ENCODE data around the gene ZFAND3.

ZFAND3 gene

GRCh38 chr6:37798436-37799262 lies 20.9 kb upstream of the ZFAND3 start:
- no peak for DNase-seq

DNA sequence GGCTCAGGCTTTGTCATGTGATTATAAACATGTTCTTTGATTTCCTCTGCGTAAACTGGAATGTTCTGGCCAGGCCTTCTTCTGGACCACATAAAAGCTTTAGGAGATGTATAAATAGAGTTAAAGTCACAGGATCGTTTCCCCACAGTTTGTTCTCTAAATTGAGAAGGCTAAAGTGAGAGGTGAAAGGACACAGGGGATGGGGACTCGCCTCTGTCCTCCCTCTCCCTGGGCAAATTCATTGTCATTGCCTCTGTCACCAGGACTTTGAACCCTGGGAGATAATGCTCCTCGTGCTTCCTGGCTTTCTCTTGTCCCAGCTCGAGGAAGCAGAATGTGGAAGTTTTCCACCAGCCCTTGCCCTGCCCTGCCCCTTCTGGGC lies 20.3 kb upstream of the ZFAND3 start:
- DNase-seq: no peak

- DNase-seq: no peak
Measured at GRCh38 chr6:37800703-37801604, 18.6 kb upstream of the ZFAND3 start.

GRCh38 chr6:37801605-37801940 lies 18.0 kb upstream of the ZFAND3 start:
- DNase-seq: no peak

DNA sequence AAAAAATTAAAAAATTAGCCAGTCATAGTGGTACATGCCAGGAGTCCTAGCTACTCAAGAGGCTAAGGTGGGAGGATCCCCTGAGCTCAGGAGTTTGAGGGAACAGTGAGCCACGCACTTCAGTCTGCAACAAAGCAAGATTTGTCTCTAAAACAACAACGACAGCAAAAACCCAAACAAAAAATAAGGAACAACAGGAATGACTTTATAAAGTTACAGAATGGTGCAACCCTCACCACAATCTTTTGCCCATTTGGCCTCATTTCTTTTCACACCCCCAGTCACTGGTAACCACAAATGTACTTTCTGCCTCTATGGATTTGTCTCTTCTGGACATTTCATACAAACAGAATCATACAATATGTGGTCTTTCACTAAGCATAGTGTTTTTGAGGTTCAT lies 16.7 kb upstream of the ZFAND3 start:
- DNase-seq: no peak

DNA sequence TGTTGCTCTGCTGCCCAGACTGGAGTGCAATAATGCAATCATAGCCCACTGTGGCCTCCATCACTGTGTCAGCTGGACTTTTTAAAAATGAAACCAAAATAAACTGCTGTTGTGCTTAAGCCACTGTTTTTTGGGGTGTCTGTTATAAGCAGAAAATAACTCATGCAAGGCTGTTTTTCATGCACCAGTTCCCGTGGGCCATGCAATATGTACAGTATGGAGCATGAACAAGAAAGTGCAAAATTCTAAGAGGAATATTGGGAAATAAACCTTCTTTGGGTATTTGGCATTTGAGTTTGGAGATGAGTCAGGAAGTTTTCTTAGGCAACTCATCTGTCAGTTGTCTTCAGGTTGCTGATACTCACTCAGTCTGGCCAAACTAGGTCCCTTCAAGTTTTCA lies 14.9 kb upstream of the ZFAND3 start:
- DNase-seq: no peak

GRCh38 chr6:37806213-37806612 lies 13.3 kb upstream of the ZFAND3 start:
- no peak for DNase-seq

GRCh38 chr6:37807656-37808055 lies 11.9 kb upstream of the ZFAND3 start:
- no peak for DNase-seq

GRCh38 chr6:37809197-37809543 lies 10.4 kb upstream of the ZFAND3 start:
- no peak for DNase-seq

DNA sequence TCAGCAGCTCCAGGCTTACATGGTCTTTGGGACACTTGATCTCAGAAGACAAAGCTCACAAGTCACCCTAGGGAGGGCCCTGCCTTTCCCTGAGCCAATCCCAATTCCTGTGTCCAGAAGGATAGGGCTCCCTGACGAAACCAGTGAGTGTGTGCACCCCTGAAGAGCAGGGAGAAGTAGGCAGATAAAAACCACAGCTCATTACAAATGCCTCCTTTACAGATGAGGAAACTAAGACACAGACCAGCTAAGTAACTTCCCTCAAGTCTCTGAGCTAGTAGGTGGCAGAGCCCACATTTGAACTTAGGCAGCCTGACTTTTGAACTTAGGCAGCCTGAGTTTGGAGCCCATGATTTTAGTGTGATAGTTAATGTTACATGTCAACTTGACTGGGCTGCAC lies 6.7 kb upstream of the ZFAND3 start:
- no peak for DNase-seq

GRCh38 chr6:37814374-37814773 lies 5.2 kb upstream of the ZFAND3 start:
- no peak for DNase-seq

- DNase-seq: no peak
Measured at GRCh38 chr6:37816599-37817375, 2.7 kb upstream of the ZFAND3 start.

- DNase-seq: peak; percentile 91 to 96 (median 94)
Measured at GRCh38 chr6:37818536-37819176, 871 bp upstream of the ZFAND3 start.

DNA sequence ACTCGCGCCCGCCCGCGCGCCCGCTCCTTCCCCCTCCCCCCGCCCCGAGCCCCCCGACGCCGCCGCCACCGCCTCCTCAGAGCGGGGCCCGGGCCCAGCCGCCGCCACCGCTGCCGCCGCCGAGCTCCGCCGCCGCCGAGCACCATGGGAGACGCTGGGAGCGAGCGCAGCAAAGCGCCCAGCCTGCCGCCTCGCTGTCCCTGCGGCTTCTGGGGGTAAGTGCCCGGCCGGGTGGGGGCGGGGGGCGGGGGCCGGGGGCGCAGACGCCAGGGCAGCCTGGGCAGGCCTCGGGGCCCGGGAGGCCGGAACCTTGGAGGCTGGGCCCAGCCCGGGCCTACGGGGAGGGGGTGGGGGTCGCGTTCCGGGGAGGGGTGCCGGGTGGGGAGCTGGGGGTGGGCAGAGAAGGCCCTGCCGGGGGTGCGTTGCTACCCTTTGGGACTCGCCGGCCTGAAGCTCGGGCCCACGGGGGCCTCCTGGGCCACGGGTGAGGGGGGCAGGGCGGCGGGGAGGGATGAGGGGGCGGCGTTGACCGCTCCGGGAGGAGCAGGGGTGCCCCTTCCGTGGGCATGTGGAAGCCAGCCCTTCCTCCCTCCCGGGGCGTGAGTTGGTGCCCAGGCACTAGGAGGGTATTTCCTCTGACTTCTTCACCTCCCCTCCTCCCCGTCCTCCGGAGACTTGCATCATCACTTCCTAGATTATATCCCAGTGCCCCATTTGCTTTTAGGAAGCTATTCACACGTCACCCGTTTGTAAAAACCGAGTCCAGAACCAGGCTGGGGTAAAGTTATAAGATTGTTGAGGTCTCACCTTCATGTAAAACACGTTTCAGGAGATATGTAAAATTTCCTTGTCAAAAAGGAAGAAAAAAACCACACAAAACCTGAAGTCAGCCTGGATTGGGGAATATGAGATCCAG lies 533 bp downstream of the ZFAND3 start:
- peak in 1 of 4 experiments; percentile 24 for DNase-seq

DNA sequence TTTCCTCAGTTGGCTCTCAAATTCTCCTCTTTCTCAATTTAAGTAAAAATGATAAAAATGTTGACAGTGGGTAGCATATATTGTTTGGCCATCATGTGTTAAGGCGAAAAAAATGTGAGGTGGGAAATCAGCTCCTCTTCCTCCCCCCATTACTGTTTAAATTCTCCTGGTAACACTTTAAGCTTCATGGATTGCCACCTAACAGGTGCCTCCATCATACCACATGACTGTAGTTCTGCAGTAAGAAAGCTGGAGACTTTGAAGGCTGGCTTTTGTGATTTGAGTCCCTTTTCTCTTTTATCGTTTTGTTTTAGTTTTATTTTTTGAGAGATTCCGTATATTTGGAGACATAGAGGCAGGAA lies 1.2 kb downstream of the ZFAND3 start:
- no peak for DNase-seq

- DNase-seq: no peak
Measured at GRCh38 chr6:37821446-37821845, 1.9 kb downstream of the ZFAND3 start.

DNA sequence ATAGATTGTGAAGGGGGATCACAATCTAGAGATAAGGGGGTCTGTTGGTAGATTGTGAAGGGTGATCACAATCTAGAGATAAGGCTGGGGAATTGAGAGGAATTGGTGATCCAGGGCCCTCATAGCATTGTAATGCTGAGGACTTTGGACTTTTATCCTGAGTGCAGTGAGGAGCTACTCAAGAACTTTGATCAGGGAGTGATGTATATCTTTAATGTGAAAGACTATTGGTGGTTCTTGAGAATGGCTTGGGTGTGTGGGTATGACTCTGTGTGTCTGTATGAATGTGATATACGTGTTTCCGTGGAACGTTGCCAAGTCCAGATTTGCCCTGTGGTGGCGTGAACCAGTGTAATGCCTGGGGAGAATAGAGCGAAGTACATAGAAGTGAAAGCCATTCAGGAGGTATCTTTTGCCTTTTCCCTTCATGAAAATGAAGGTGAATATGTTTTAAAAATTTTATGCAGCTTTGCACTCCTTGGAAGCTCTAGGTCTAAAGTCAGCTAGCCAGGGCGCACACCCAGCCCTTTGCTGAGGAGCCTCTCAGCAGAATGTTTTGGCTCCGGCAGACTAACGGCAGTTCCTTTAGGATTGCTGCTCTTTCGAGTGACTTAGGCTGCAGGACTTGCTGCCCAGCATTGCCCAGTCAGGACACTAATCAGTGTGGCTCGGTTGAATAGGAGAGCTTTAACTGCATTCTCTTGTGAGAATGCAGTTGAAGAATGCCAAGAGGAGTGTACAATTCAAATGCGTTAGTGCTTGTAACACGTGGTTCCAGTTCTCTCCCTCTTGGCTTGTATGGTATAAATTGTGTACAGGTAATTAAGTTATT lies 3.5 kb downstream of the ZFAND3 start:
- no peak for DNase-seq

DNA sequence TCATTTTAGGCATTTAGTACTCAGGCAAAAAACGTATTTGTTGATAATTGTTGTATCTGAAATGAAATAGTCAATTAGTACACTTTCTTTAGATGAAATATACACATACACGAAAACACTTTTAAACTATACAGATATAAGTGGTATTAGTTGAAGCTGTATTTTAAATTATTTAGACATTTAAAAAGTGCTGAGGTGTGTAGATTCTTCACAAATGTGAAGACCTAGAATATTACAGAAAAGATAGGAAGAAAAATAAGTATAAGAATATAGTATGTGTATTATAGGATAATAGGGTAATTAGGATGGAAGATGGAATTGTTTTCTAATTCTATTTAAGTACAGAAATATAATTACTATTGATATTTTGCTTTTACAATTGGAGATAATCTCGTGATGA lies 4.6 kb downstream of the ZFAND3 start:
- no peak for DNase-seq

- DNase-seq: no peak
Measured at GRCh38 chr6:37826188-37826587, 6.7 kb downstream of the ZFAND3 start.

- DNase-seq: no peak
Measured at GRCh38 chr6:37826993-37827392, 7.5 kb downstream of the ZFAND3 start.

All from activated naive CD4-positive, alpha-beta T cell (primary cell).